K562 (cell line): ENCODE results near the gene SART1. TPM values are rescaled to one million over a fixed set of nuclear protein-coding genes. Genes with fewer than 3 reads are reported as not detected.

Source experiments
- ATAC-seq: fragments of 200-7000 bp; cut with Tn5 transposase; 3 replicates; pipeline ENCODE4 v1.9.1; 2020; ENCODE audit warnings: moderate library complexity
- BruUV-seq: library from RNA; stranded (reverse); fragments of 400-500 nt; replicated peaks from 2 replicates; lab custom pipeline; 2021; lab: Mats Ljungman, UMichigan
- CTCF ChIA-PET: fragments of 300-600 bp; formaldehyde crosslinking; extraction: SDS; loops from one replicate; lab custom pipeline; 2021; ENCODE audit warnings: low intra/inter-chr PET ratio; lab: Yijun Ruan, JAX
- POLR2A ChIA-PET: fragments of 300-600, 350-650 bp; sonication (Branson Sonifier 250); formaldehyde crosslinking; extraction: SDS; loops from one replicate; lab custom pipeline; 2021; ENCODE audit warnings: antibody characterized with exemption, inconsistent platforms; lab: Yijun Ruan, JAX
- DNase-seq, 4 experiments: peaks; one replicate each; pipeline versions ENCODE4 v3.0.0 to v3.0.0-alpha.2; 2011 to 2018; ENCODE audit warnings: low spot score in 3 of 4, mixed read lengths in 3 of 4; ENCODE audit errors: extremely low read depth in 1 of 4
- FAIRE-seq: peaks from 2 replicates; lab custom pipeline; 2011; peaks lifted over from hg19 to GRCh38; lab: Jason Lieb, UNC
- H2AFZ ChIP-seq: 2 replicates; pipeline ENCODE4 v1.6.0; 2011; ENCODE audit warnings: low read depth, low read length, control low read depth, inconsistent platforms
- H3K27ac ChIP-seq: fragments of 200-600 bp; 3 replicates; pipeline ENCODE4 v1.8.0; 2011; ENCODE audit warnings: low read depth, mild to moderate bottlenecking, control low read depth, inconsistent platforms, low read length, moderate library complexity, mixed read lengths; ENCODE audit errors: extremely low read depth
- H3K27me3 ChIP-seq, 2 experiments: fragments of 300-600 bp in 1 of 2; 2 replicates in 1 of 2; 3 replicates in 1 of 2; pipeline versions ENCODE4 v1.6.0 to v1.8.0; 2011; ENCODE audit warnings: inconsistent platforms in 2 of 2, low read length in 2 of 2, mild to moderate bottlenecking in 1 of 2, mixed read lengths in 1 of 2, moderate library complexity in 1 of 2; ENCODE audit not compliant: control insufficient read depth in 2 of 2, insufficient read depth in 2 of 2
- H3K36me3 ChIP-seq: fragments of 300-600 bp; 3 replicates; pipeline ENCODE4 v1.8.0; 2011; ENCODE audit warnings: mild to moderate bottlenecking, low read length, inconsistent platforms; ENCODE audit not compliant: control insufficient read depth, insufficient read depth
- H3K4me1 ChIP-seq, 2 experiments: fragments of 200-600 bp in 1 of 2; replicated peaks in 1 of 2; 2 replicates in 1 of 2; 3 replicates in 1 of 2; pipeline versions ENCODE4 v1.5.1 to v1.8.0; 2011; ENCODE audit warnings: inconsistent platforms in 2 of 2, low read length in 2 of 2, mild to moderate bottlenecking in 1 of 2, mixed read lengths in 1 of 2, moderate library complexity in 1 of 2; ENCODE audit not compliant: control insufficient read depth in 2 of 2, insufficient read depth in 2 of 2
- H3K4me2 ChIP-seq: 2 replicates; pipeline ENCODE4 v1.6.1; 2011; ENCODE audit warnings: low read length, control low read depth, inconsistent platforms, mixed read lengths; ENCODE audit not compliant: insufficient read depth
- H3K4me3 ChIP-seq: fragments of 200-600 bp; sonication (generic), shearing (Covaris generic); 2 replicates; pipeline ENCODE4 v1.5.1; 2016; ENCODE audit warnings: control low read depth, inconsistent platforms
- H3K79me2 ChIP-seq: fragments of 200-600 bp; 3 replicates; pipeline ENCODE4 v1.8.0; 2011; ENCODE audit warnings: low read length, inconsistent platforms; ENCODE audit not compliant: control insufficient read depth, insufficient read depth
- H3K9ac ChIP-seq, 2 experiments: 2 replicates each; pipeline versions ENCODE4 v1.6.0 to v1.6.1; 2011; ENCODE audit warnings: low read depth in 2 of 2, low read length in 2 of 2, control low read depth in 1 of 2, inconsistent platforms in 1 of 2, mild to moderate bottlenecking in 1 of 2, mixed read lengths in 1 of 2; ENCODE audit not compliant: insufficient read depth in 1 of 2
- H3K9me1 ChIP-seq: one replicate; pipeline ENCODE4 v1.6.0; 2011; ENCODE audit warnings: inconsistent platforms, mild to moderate bottlenecking, low read length, moderate library complexity; ENCODE audit not compliant: control insufficient read depth, insufficient read depth
- H3K9me3 ChIP-seq: replicated peaks from 2 replicates; pipeline ENCODE4 v1.5.1; 2011; ENCODE audit warnings: low read depth, low read length, inconsistent platforms; ENCODE audit not compliant: control insufficient read depth, insufficient read depth
- H4K20me1 ChIP-seq: replicated peaks from 2 replicates; pipeline ENCODE4 v1.6.1; 2011; ENCODE audit warnings: low read length, inconsistent platforms, mixed read lengths; ENCODE audit not compliant: control insufficient read depth, insufficient read depth
- ELF4 ChIP-seq: fragments of 450-650 bp; formaldehyde crosslinking; IDR thresholded peaks from 2 replicates; pipeline ENCODE4 v1.4.0; 2022; ENCODE audit warnings: missing genetic modification characterization
- MCM5 ChIP-seq: fragments of 450-650 bp; IDR thresholded peaks from 2 replicates; pipeline ENCODE4 v1.6.1; 2016; ENCODE audit warnings: low read depth
- MED1 ChIP-seq: sonication (generic); formaldehyde crosslinking; IDR thresholded peaks from 2 replicates; pipeline ENCODE4 v1.8.1; 2023; ENCODE audit warnings: missing genetic modification reagents, borderline replicate concordance
- POLR2B ChIP-seq: fragments of 450-650 bp; IDR thresholded peaks from 2 replicates; pipeline ENCODE4 v1.6.1; 2018; ENCODE audit warnings: low read depth; ENCODE audit not compliant: partially characterized antibody
- SMAD3 ChIP-seq: fragments of 450-650 bp; formaldehyde crosslinking; conservative IDR thresholded peaks from 2 replicates; pipeline ENCODE4 v1.4.0; 2020; ENCODE audit warnings: mild to moderate bottlenecking
- ZFPM2 ChIP-seq: fragments of 250-450 bp; sonication (Bioruptor Pico); IDR thresholded peaks from 2 replicates; pipeline ENCODE4 v1.5.1; 2022; ENCODE audit warnings: mild to moderate bottlenecking
- ZNF212 ChIP-seq: fragments of 450-650 bp; formaldehyde crosslinking; IDR thresholded peaks from 2 replicates; pipeline ENCODE4 v1.4.0; 2020; ENCODE audit warnings: mild to moderate bottlenecking
- ZNF766 ChIP-seq: fragments of 200-800 bp; sonication (Bioruptor generic); conservative IDR thresholded peaks from 2 replicates; pipeline ENCODE4 v1.6.1; 2016; ENCODE audit warnings: missing genetic modification characterization, missing compliant biosample characterization
- WGBS: fragments of 100-300 bp; shearing (Covaris generic); methylation state at CpG from one replicate; pipeline ENCODE4 v1.1.6; 2016; ENCODE audit warnings: low coverage, mixed read lengths; ENCODE audit not compliant: insufficient coverage; ENCODE audit errors: missing lambda C conversion rate; 5-methylcytosine and 5-hydroxymethylcytosine counted together
- in situ Hi-C: fragments of 300-500 bp; cut with MboI; formaldehyde crosslinking; loops from 4 replicates; pipeline ENCODE4 v1.15.0; 2018; ENCODE audit warnings: inconsistent platforms, mixed read lengths
- intact Hi-C: fragments of 100-400 bp; cut with micrococcal nuclease; formaldehyde crosslinking; loops from 2 replicates; pipeline ENCODE4 v1.14.2; 2022
- polyA plus RNA-seq, 8 experiments: library from polyadenylated mRNA; depleted of rRNA in 4 of 8; stranded (reverse) in 5 of 8; unstranded in 3 of 8; fragments of >200 nt; fragmentation: Nextera tagmentation in 2 of 8; fragmentation: Illumina TruSeq in 1 of 8; extraction: Ambion mirVana in 2 of 8; extraction: Trizol in 1 of 8; gene quantifications; 2 replicates each; pipeline versions ENCODE4 v1.2.1 to v1.2.3, GENCODE V29; 2011 to 2014; ENCODE audit warnings: inconsistent platforms in 1 of 8, missing spikeins in 1 of 8
- total RNA-seq, 7 experiments: library from RNA; depleted of rRNA in 6 of 7; stranded (reverse); fragments of >200 nt in 6 of 7; fragmentation: Illumina TruSeq in 2 of 7; extraction: Trizol in 2 of 7; gene quantifications; 2 replicates each; pipeline versions ENCODE4 v1.2.1 to v1.2.3, GENCODE V29; 2011 to 2021; ENCODE audit warnings: low replicate concordance in 1 of 7
- TF ChIP-seq, protein P1 (sequence below), 2 experiments: fragments of 450-650 bp in 1 of 2; sonication (generic) in 1 of 2; formaldehyde crosslinking; conservative IDR thresholded peaks; 2 replicates each; pipeline versions ENCODE4 v1.4.0 to v1.8.1; 2020 to 2022; ENCODE audit warnings: mild to moderate bottlenecking in 1 of 2, missing genetic modification reagents in 1 of 2

SART1 gene
- total and polyA plus RNA-seq, 9 of the 15 experiments (the other 6 are each of a cell fraction or from before 2014, with no cell fraction given) = 4.8 to 84.1 (median 31.7) TPM

DNA sequence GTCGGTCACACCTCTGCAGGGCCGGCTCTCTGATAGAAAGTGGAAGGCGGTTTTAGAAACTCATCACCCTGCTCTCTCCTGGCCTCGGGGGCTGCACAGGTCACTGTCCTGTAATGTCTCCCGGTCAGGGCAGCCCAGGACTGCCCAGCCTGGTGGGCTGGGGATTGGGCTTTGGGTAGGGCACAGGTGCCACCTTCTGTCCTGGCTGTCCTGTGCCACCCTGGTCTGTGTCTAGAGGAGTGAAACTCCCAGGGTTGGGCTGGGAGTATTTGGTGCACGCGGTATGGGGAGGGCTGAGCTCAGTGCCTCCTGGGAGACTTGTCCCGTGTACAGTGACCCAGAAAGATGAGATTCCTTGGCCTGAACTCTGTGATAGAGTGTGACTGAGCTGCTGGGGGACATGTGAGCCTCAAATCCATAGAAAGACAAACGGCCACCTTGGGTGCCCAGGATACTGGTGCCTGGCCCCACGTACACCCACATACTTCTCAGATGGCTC, 17.8 kb downstream of the SART1 start:
- ChIA-PET POLR2A (interaction anchor here (0.5 to 1.0 kb wide), 2 partner anchors 85 to 108 kb away, joined by 3 read pairs; no protein-coding TSS in a partner anchor), CTCF (no interaction called here)
- TF ChIP-seq MED1 (CRISPR knock-in tag) = no peak
- no peak for TF ChIP-seq ZFPM2
- no peak for TF ChIP-seq SMAD3 (CRISPR knock-in tag)
- no peak for TF ChIP-seq ZNF766 (CRISPR knock-in tag)
- TF ChIP-seq, protein P1, sequence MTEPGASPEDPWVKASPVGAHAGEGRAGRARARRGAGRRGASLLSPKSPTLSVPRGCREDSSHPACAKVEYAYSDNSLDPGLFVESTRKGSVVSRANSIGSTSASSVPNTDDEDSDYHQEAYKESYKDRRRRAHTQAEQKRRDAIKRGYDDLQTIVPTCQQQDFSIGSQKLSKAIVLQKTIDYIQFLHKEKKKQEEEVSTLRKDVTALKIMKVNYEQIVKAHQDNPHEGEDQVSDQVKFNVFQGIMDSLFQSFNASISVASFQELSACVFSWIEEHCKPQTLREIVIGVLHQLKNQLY (CRISPR knock-in tag; conservative IDR thresholded peaks at IDR 0.05) = no peak
- no peak for TF ChIP-seq ZNF212 (CRISPR knock-in tag)
- TF ChIP-seq ELF4 (CRISPR knock-in tag) = no peak
- TF ChIP-seq POLR2B = no peak
- no peak for TF ChIP-seq MCM5
- Histone ChIP-seq H3K4me3 (no peak overlapping the region), H3K36me3 (peaks cover 39% of the 10 kb centered on the region; the same call in 2 of the 3 replicates), H3K4me2 (no peak overlapping the region), H2AFZ (no peak overlapping the region), H3K27ac (no peak overlapping the region), H3K9me3 (no peaks in the 10 kb centered on the region), H3K9ac (0 out of 4 replicates have a peak overlapping the region, but pooled peaks of 1 of the 2 experiments have one; percentile 32), H3K27me3 (no peaks in the 10 kb centered on the region), H4K20me1 (no peaks in the 10 kb centered on the region), H3K4me1 (peaks cover 0 to 26% of the 10 kb centered on the region in 2 experiments; a peak in 2 of 5 replicates), H3K9me1 (no peaks in the 10 kb centered on the region), H3K79me2 (no peaks in the 10 kb centered on the region)
- FAIRE-seq (no peak), ATAC-seq (no peak), DNase-seq (no peak)
- TSS peak; percentile 26 for BruUV-seq
- intact Hi-C loops = no loop called here
- in situ Hi-C loops = no loop called here
- 84% methylated on average over 10 of the region's 10 CpGs for WGBS
